Stimulated activated CD4-positive, alpha-beta T cell treated with anti-CD3 and anti-CD28 coated beads, Interleukin-2, amount 100 ng/mL, for 48 hours (primary cell): ENCODE measurements around the gene DQX1.
"Not testable (repeated sequence)": the region's sequence is repeated elsewhere in the genome, so short reads cannot be mapped to it uniquely, and the experiment has no call there.

Experiments
- DNase-seq, 2 donors: peaks; one replicate each; pipeline ENCODE4 v3.0.0-alpha.2; 2020

The DQX1 gene

DNA sequence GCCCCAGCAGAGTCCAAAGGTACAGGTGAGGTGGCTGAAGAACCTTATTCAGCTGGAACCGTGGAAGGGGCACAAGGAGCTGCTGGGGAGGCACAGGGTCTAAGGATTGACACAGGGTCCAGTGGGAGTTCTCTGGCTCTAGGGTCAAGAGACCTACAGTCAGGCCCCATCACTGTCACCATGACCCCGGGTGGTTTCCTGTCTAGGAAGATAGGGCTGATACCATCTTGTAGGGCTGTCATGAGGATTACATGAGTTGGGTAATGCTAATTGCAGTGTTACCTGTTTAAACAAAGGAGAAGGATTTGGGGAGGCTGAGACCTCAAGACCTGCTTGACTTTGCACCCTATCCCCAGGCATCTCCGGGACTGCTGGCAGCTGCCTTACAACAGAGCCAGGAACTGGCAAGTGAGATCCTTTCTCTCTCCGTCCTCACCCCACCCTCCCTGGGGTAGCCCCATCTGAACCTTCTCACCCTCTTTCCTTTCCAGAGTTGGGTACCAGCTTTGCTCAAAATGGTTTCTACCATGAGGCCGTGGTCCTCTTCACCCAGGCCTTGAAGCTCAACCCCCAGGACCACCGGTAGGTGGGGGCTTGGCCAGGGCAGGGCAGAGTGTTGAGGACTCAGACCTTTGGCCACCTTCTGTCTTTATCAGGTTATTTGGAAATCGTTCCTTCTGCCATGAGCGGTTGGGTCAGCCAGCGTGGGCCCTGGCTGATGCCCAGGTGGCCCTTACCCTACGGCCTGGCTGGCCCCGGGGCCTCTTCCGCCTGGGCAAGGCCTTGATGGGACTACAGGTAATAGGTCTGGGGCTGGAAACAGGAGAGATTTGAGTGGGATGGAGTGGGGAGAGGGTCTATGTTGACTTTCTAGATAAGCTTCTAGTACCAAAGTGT is 34.1 kb downstream of the DQX1 start:
- DNase-seq: no peak

DNA sequence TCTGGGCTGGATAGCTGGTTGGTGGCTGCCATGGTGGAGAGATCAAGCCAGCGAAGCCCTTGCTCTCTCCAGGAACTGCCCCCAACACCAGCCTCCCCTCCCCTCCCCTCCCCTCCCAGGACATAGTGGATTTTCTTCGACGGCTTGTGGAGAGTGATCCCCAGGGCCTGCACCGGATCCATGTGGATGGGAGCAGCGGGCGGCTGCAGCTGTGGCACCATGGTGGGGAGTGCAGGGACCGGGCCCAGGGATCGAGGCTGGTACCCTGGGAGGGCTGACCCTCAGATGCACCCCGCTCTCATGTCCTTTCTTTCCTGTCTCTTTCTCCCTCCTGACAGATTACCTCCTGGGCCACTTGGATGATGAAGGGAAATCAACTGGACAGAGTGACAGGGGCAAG is 36.1 kb downstream of the DQX1 start:
- no peak for DNase-seq

DNA sequence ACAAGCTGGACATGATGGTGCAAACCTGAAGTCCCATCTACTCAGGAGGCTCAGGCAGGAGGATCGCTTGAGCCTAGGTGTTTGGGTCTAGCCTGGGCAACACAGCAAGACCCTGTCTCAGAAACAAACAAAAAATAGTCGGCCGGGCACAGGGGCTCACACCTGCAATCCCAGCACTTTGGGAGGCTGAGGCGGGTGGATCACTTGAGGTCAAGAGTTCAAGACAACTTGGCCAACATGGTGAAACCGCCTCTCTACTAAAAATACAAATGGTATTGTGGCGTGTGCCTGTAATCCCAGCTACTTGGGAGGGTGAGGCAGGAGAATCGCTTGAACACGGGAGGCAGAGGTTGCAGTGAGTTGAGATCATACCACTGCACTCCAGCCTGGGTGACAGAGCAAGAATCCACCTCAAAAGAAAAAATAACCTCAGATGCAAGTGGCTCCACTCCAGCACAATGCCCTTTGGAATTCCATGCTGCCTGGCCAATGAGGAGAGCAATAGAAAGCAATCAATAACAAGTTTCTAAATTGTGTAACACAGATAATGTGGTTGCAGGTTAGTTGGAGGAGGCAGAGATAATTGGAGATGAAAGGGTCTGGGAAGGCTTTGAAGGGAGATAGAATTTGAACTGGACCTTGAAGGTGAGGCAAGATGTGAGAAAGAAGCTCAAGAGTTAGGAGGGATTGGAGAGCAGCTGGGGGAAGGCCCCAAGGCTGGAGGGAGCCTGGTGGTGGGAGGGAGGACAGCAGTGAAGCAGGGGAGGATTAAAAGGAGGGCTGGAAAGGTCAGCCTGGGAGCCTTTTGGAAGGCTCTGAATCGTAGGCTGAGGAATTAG is 37.2 kb downstream of the DQX1 start:
- no peak for DNase-seq

DNA sequence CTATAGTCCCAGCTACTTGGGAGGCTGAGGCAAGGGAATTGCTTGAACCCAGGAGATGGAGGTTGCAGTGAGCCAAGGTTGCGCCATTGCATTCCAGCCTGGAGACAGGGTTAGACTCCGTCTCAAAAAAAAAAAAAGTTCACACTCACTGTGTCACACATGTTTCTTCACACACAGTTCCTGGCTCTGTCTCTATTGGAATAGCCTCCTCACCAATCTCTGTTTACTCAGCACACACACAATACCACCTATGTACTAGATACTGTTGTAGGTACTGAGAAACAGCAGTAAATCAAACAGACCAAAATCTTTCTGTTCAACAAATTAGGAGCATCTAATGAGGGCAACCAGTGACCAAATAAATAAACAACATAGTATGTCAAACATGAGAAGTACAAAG is 39.9 kb downstream of the DQX1 start:
- DNase-seq: no peak

DNA sequence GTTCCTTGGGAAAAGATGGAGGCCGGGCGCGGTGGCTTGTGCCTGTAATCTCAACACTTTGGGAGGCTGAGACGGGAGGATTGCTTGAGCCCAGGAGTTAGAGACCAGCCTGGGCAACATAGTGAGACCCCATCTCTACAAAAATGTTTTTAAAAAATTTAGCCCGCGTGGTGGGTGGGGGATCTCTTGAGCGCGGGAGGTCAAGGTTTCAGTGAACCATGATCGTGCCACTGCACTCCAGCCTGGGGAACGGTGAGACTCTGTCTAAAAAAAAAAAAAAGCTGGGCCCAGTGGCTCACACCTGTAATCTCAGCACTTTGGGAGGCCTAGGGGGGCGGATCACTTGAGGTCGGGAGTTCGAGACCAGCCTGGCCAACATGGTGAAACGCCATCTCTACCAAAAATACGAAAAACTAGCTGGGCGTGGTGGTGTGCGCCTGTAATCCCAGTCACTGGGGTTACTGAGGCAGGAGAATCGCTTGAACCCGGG is 42.3 kb downstream of the DQX1 start:
- not testable (repeated sequence) for DNase-seq

DNA sequence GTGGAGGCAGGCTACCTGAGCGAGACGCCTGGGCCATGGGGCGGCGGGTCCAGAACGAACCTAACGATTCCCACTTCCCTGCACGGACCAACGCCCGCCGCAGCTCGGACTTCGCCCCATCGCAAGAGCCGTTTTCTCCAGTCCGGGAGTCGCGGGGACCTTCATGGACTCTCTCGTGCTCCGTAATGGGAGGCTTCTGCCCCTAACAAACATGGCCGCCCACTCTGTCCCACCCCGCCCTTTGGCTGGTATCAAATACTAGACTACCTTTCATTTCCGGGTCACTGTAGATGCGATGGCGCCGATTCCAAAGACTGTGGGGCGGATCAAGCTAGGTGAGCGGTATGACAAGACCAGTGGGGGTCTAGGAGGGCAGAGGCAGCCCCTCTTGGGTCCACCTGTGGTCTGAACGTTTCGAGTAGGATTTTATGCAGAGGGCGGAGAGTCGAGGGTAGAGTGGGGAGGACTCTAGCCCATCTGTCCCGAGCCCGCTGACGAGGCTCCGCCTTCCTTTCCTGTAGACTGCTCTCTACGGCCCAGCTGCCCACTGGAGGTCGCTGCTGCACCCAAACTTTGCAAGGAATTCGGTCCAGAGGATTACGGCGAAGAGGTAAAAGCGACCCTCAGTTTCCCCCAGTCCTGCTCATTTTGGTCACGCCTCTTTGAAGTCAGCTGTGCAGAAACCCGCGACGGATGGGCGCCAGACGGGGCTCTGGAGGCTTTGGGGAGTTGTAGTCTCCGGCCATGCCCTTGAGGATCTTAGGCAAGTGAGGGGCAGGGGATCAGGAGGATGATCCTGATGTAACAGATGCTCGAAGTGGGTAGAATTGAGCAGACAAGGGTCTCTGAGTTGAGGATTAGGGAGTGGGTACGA is 43.0 kb downstream of the DQX1 start, which contains the start of the genes CCDC142 and TTC31:
Gene CCDC142, minus strand, starts transcription at position 198 of the 874 bp plus-strand sequence. Its CDS starts 161 bp downstream, at position 37.
Gene TTC31, plus strand, starts transcription at position 281 of the 874 bp plus-strand sequence. Its CDS starts 15 bp downstream, at position 296.
- DNase-seq: peak; percentile 82 to 89

DNA sequence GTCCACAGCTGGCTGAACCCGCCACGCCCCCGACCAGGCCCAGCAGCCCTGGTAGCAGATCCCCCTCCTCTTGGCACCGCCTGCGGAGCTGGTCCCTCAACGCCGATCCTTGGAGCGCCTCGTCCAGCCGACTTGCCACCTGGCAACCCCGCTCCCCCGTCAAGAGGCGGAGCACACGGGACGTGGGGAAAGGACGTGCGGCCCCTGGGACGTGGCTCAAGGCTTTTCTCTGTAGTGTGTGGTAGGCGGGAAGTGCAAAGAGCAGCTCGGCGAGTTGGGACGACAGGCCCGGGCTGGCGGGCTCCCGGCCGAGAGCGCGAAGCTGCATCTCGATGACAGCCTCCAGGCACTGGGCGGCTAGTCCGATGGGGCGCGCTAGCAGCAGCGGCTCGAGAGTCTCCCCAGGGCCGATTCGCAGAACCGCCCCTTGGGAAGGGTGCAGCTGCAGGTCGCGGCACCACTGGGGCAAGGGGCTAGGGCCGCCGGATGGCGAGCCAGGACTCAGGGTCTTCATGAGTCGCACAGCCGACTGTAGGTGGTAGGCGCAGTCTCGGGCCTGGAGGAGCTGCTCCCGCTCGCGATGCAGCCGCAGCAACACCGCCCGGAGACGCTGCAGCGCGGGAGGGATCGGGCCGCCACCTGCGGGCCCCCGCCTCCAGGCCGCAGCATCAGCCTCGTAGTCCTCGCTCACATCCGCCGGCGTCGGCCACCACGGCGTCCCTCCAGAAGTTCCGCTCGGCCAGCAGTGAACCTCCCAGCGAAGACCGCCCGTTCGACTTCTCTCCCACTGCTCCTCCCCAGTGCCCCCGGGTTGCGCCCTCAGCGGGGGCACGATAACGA is 43.9 kb downstream of the DQX1 start:
- peak in 1 of 2 donors; percentile 50 for DNase-seq

DNA sequence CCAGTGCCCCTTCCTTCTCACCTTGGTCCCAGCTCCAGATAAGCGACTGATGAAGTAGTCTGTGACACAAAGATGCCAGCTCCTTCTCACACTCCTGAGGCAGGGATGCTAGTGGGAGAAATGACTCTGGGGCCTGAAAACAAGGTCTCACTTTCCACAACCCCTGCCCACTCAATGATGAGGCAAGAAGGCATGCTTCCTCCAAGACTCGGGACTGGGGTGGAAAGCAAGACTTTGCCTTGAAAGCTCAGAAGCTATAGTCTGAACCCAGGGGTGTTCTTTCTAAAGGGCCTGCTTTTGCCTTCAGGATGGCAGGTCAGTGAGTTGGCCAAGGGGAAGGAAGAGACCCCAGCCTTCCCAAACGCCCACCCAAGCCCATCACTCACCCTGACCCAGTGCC is 44.6 kb downstream of the DQX1 start:
- no peak for DNase-seq

DNA sequence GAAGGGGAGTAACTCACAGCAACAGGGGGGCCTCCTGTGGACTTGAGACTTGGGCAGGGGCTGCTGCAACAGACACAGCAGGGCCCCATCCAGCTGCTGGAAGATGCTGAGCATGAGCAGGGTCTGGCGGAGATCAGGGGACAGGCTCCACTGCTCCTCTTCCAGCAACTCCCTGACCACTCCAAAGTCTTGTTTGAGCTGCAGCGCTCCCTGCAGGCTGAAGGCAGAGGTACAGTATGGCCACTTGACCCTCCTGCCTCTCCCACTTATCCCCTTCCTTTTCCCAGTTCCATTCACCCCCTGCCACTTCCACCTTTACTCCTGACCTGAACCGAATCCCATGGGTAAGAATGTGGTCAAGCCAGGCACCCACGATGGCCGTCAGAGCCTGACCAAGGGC is 51.1 kb downstream of the DQX1 start:
- DNase-seq: no peak

DNA sequence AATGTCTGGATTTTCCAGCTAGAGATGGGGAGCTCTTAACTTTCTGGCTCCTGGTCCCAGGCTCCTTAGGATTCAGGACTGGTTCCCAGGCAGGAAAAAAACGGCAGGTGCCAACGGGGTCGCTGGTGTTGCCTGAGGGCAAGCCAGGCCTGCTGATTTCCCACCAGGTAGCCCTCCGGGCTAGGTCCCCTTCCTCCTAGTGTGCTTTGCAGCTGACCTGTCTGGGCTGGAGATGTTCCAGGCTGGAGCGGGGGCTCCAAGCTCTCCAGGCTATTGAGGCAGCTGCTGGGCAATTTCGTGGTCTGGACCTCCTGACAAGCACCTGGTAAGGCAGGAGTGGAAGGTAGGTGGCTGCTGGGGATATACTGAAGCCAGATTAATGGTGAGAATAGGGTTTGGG is 51.5 kb downstream of the DQX1 start:
- DNase-seq: no peak

DNA sequence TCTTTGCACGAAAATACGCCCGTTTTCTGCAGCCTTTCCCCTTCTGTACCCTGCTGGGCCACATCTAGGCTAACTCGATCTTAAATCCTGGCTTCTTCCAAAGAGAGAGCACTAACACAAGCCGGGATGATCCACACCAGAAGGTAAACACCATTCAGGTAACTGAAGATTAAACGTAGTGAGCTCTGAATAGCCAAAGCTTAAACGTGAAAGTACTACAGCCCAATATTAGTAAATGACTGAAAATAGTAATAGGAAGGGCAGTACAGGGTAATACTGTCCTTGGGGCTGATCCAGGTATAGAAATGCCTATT is 53.1 kb downstream of the DQX1 start:
- DNase-seq: no peak

DNA sequence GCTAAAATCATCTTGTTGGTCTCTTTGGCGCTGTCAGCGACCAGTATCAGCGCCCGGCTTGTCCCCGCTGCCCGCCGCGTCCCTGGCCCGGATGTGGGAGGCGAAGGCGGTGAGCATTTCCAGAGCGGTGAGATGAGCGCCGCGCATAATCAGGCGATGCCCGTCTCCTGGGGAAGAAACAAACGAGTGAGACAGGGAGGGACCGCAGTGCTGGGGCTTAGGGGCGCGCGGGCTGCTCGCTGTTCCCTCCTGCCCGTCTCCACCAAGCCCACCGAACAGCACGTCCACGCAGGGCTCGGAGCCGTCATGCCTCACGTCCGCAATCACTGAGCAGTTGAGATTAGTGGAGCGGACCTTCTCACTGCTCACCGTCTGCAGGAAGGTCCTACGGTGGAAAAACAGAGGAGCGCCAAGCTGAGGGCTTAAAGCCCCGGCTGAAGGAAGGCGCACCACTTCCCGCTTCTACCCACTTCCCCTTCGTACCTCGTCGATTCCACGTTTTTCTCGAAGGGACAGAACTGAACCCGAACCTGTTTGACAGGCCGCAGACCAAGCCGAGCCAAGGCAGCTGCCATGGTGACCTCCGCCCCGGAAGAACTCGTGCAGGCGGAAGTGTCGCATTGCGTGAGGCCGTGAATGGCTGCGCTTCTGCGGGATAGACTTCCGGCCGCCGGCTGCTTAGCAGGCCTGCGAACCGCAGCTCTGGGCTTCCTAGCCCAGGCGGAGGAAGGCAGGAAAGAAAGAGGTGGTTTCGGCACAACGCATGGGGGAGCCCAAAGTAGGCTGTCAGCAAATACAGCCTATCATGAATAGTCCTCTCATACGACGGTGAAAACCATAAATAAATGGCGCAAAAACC is 53.7 kb downstream of the DQX1 start, which contains the start of gene MRPL53:
Gene MRPL53, minus strand, starts transcription at position 595 of the 859 bp plus-strand sequence. Its CDS starts 20 bp downstream, at position 575.
- DNase-seq: peak; percentile 96 to 97

DNA sequence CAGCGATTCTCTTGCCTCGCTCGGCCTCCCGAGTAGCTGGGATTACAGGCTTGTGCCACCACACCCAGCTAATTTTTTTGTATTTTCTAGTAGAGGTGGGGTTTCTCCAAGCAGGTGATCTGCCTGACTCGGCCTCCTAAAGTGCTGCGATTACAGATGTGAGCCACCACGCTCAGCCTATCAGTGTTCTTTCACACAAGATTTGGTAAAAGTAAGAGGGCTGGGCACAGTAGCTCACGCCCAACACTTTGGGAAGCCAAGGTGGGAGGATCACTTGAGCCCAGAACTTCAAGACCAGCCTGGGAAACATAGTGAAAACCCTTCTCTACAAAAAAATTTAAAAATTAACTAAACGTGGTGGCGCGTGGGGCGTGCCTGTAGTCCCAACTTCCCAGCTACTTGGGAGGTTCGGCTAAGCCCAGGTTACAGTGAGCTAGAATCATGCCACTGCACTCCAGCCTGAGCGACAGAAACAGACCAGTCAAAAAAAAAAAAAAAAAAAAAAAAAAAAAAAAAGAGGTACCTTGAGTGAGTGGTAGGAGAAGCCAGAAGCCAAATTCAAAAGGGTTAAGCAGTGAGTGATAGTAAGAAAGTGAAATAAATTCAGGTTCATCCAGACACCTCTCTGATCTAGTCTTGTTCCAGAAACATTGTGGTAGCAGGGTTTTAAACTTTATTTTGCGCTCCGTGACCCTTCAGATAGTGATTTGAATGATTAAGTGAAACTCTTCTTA is 54.5 kb downstream of the DQX1 start:
- DNase-seq: no peak

DNA sequence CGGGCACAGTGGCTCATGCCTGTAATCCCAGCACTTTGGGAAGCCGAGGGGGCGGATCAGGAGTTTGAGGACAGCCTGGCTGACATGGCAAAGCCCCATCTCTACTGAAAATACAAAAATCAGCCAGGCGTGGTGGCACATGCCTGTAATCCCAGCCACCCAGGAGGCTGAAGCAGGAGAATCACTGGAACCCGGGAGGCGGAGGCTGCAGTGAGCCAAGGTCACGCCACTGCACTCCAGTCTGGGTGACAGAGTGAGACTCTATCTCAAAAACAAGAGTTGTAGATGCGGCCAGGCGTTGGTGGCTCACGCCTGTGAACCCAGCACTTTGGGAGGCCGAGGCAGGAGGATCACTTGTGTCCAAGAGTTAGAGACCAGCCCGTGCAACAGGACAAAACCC is 55.3 kb downstream of the DQX1 start:
- DNase-seq: not testable (repeated sequence)
